NCI-H2196 treated with DMSO at 0.1 percent for 48 hours (cell line): Measurements from ENCODE around the gene PRMT1.

Experiments
- DNase-seq: peaks from one replicate; lab custom pipeline; 2025; ENCODE audit not compliant: unreplicated experiment; lab: John Stamatoyannopoulos, UW

The PRMT1 gene

DNA sequence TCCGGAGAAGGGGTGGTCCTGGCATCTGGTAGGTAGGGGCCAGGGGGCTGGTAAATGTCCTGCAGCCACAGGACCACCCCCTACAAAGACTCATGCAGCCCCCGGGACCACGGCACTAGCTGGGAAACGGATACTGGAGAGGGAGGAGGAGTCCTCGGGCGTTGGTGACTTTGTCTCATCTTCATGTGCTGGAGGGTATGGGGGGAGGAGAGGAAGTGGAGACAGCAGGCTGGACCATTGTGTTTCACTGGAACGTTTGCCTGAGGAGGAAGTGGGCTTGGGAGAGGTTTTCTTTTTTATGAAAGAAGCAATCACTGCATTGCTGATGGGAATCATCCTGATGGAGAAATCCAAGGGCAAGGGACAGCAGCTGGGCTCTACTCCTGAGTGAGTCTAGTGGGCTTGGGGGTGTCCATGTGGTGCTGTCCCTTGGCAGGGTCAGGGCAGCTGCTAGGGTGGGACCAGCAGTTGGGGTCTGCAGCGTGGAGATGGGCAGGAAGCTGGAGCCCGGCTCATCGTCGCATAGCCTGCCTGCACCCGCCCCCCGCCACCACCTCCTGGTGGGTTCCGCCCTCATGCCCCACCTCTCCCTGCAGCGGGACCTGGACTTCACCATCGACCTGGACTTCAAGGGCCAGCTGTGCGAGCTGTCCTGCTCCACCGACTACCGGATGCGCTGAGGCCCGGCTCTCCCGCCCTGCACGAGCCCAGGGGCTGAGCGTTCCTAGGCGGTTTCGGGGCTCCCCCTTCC lies 10.7 kb downstream of the PRMT1 start:
- DNase-seq, result no peak

DNA sequence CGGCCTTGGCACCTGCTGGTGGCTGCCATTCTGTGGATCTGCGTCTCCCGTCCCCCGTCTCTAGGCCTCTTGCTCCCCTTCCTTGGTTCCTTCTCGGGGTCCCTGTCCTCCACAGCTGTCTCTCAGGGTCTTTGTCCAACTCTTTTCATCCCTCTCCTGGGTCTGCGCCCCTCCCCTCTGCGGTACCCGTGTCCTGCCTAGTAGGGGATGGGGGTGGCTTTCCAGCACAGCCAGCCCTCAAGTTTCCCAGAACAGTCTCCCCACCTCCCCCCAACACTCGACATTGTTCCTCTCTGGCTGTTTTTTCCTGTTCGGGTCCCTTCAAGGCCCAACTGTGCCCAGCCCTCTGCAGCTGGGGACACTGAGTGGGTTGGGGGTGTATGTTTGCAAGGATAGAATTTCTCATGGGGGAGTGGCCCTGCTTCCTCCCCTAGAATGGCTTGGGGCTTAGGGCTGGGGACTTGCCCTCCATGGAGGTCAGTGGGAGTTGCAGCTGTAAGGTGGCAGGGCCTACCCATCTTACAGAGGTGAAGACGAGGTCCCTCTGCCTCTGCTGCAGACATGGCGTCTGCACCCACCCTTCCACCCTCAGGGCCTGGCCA lies 11.6 kb downstream of the PRMT1 start:
- DNase-seq, result no peak

DNA sequence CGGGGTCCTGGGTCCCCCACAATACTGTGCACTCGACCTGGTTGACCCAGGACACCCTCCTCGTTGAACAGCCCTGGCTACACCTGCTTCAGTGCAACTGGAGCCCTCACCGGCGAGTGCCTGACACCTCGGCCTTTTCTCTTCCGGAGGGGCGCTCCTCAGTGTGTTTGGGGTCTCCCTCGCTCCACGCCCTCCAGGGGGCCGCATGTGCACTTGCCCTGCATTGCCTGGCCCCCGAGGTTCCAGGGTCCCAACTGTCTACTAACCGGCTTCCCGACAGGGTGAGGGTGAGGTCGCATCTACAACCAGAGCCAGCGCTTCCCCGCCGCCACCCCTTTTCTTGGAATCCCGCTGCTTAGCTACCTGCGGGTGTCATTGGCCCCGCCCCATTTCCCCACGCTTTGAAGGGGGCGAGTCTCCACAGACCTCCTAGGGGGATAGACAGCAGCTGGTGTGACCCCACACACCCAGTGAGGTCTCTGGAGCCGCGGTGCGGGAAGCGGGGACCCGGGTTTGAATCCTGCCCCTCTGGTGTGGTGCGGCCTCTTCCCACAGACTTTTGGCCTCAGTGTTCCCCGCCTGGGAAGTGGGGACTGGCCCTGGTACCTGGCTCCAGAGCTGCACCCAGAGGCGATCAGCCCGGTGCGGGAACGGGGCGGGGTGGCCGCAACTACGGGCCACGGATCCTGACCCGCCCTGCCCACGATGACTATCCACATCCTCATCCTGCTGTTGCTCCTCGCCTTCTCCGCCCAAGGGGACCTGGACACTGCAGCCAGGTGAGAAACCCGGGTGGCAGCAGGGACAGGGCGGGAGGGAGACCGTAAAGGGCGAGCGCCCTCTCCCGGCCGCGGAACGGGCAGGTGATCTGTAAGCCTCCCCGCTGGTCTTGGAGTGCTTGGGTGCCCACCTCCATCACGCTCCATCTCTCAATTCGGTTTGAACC lies 12.3 kb downstream of the PRMT1 start, which contains the start of gene ADM5:
Gene ADM5 (plus strand): TSS at position 462 of the 946 bp plus-strand sequence. CDS start 244 bp downstream, at position 706.
- peak; percentile 66 for DNase-seq

DNA sequence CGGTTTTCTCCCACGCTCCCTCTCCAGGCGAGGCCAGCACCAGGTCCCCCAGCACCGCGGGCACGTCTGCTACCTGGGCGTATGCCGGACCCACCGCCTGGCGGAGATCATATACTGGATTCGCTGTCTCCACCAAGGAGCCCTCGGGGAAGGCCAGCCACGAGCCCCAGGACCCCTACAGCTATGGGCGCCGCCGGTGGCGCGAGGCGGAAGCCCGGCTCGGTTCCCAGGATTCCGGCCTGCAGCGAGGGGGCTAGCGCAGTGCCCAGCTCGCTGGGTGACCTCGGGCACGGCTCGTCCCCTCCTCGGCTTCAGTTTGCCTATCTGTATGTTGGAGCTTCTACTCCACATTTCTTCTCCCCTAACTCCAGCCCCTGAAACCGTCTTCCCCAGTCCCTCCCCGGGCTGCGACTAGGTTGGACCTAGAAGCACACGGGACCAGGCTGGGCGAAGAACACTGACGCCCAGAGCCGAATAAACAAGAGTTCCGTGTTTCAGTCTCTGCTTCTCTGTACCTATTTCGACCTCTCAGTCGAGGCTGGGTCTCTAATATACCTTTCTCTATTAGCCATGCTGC lies 13.1 kb downstream of the PRMT1 start:
- DNase-seq, result no peak

DNA sequence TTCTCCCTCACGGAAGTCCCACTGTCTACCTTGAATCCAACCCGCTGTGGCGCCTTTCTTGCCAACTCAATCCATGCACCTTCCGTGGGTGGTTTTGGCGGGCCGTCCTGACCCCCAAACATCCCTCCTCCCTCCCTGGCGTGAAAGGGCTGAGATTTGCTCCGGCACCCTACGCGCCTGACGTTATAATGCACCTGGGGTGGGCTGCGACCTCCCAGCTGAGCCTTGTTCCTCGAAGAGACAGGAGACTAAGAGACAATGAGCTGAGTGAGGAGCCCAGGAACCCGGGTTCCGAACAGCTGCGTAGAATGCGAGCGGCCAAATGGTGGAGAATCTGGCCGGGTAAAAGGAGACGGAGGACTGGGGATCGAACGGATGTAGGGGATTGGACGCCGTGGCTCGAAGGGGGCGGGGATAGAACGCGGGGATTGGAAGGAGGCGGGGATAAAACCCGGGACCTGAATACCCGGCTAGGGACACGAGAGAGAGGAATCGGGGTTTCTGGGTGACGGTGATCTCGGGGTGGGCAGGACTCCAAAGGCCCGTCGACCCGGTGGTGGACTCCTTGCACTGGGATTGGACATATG lies 13.7 kb downstream of the PRMT1 start, which contains the start of gene CPT1C:
Gene CPT1C (plus strand): TSS at position 461 of the 587 bp plus-strand sequence. CDS start 1,137 bp downstream, outside the sequence.
- peak; percentile 82 for DNase-seq

DNA sequence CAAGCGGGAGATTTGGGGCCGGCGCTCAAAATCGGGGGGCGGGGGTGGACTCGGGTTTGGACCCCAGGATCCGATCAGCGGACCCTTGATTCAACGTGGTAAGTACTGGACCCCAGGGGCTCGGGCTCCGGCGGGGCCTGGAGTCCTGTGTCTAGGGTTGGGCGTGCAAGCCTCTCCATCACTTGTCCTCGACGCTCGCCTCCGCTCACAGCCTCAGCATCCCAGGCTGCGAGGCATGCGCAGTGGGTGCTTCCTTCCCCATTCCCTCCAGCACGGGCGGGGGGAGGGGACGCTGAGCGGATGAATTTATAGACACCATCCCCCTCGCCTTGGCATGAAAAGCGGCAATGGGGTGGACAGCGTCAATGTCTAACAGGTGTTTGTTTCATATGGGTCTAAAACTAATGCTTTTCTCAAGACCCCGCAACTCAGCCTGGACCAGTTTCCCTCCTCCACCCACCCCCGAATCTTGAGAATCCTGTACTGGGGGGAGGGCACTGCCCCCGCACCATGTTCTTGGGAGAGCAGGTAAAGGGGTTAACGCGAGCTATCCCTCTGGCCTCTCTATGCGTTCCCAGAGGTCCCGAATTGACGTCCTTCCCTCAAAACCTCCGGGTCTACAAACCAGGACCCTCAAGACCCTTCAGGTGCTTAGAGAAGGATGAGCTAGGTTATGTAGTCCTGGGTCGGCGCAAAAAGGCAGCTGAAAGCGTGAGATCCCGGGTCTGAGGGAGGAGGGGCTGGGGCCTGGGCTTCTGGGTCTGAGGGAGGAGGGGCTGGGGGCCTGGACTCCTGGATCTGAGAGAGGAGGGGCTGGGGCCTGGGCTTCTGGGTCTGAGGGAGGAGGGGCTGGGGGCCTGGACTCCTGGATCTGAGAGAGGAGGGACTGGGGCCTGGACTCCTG lies 14.4 kb downstream of the PRMT1 start:
- DNase-seq, result peak; percentile 64

DNA sequence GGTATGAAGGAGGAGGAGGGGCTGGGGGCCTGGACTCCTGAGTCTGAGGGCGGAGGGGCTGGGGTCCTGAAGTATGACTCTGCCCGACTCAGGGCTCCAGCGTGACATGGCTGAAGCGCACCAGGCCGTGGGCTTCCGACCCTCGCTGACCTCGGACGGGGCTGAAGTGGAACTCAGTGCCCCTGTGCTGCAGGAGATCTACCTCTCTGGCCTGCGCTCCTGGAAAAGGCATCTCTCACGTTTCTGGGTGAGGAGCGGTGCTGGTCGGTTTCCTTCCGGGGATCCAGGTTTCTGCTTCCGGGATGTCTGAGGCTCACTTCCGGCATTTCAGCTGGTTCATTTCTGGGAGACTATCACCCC lies 15.1 kb downstream of the PRMT1 start:
- DNase-seq, result no peak

DNA sequence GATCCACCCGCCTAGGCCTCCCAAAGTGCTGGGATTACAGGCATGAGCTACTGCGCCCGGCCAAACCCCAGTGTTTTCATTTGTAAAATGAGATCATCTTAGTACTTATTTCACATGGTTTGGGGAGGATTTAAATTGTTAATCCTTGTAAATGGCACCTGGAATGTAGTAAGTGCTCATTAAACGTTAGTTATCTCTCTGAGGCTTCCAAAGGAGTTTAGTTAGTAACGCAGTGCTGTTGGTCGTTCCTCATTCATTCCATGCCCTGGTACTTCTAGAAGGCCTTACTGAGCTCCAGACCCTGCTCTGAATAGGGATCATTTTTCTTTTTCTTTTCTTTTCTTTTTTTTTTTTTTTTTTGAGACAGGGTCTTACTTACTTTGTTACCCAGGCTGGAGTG lies 19.0 kb downstream of the PRMT1 start:
- DNase-seq, result no peak

DNA sequence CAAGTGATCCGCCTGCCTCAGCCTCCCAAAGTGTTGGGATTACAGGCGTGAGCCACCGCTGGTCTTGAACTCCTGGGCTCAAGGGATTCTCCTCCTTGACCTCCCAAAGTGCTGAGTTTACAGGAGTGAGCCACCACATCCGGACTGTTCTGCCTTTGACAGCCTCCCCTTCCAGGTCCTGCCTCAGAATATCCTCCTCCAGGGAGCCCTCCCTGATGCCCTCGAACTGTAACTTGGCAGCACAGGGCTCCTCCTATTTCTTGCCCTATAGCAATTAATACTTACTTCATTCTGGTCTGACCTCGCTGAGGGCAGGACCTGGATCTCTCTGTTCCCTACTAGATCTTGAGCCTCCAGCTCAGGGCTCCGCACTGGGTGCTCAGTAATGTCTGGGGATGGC lies 19.8 kb downstream of the PRMT1 start:
- no peak for DNase-seq

DNA sequence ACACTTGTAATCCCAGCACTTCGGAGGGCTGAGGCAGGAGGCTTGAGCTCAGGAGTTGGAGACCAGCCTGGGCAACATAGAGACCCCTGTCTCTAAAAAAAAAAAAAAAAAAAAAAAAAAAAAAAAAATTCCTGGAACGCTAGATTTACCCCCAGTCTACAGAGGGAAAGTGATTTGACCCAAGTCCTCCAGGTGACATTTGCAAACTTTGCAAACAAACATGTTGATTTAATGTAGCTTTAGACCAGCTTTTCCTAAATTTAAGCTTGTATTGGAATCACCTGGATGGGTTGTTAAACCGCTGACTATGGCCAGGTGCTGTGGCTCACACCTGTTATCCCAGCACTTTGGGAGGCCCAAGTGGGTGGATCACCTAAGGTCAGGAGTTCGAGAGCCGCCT lies 22.3 kb downstream of the PRMT1 start:
- DNase-seq, result no peak

DNA sequence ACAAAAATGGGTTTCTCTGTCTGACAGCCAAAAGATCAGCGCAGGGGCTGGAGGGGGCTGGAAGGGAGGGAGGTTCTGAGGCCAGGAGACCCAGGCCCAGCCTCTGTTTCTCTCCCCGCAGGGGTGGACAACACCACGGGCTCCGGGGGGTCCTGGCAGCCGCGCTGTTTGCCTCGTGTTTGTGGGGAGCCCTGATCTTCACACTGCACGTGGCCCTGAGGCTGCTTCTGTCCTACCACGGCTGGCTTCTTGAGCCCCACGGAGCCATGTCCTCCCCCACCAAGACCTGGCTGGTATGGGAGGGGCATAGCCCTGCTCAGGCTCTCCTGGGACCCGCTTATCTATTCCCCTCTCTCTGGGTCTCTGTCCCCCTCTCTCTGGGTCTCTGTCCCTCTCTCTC lies 23.5 kb downstream of the PRMT1 start:
- no peak for DNase-seq

DNA sequence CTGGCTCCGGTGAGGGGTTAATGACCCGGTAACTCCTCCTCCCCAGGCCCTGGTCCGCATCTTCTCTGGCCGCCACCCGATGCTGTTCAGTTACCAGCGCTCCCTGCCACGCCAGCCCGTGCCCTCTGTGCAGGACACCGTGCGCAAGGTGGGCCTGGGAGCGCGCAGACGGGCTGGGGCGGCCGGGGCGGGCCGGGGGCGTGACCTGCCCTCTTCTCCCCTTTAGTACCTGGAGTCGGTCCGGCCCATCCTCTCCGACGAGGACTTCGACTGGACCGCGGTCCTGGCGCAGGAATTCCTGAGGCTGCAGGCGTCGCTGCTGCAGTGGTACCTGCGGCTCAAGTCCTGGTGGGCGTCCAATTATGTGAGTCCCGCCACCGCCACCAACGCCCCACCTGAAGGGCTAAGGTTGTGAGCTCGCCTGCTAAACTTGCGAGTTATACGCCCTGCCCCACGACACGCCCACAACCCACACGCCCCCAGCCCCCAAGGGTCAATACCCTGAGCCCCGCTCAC lies 24.3 kb downstream of the PRMT1 start:
- no peak for DNase-seq

DNA sequence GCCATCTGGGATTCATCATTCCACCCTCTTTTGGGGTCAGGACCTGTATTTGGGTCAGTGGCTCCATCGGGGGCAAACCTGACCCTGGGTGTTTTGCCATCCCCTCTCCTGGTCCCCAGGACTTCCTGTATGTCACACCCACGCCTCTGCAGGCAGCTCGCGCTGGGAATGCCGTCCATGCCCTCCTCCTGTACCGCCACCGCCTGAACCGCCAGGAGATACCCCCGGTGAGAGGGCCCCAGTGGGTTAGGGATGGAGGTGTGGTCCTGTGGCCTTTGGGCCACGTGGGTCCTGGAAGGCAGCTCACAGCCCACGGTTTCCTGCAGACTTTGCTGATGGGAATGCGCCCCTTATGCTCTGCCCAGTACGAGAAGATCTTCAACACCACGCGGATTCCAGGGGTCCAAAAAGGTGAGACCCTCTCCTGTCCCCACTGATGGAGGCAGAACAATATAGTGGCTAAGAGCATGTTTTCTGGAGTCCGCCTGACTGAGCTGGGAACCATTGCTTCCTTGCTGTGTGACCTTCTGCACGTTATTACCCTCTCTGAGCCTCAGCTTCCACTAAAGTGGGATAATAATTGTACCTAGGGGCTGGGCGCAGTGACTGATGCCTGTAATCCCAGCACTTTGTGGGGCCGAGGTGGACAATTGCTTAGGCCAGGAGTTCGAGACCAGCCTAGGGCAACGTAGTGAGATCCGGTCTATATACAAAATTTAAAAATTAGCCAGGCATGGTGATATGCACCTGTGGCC lies 28.0 kb downstream of the PRMT1 start:
- DNase-seq, result no peak

DNA sequence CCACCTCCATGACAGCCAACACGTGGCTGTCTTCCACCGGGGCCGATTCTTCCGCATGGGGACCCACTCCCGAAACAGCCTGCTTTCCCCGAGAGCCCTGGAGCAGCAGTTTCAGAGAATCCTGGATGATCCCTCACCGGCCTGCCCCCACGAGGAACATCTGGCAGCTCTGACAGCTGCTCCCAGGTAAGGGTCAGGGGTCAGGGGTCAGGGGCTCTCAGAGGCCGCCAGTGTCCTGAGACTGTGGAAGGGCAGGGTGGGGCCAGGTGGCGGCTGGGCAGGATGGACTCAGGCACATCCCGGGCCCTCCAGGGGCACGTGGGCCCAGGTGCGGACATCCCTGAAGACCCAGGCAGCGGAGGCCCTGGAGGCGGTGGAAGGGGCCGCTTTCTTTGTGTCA lies 28.8 kb downstream of the PRMT1 start:
- DNase-seq, result no peak

DNA sequence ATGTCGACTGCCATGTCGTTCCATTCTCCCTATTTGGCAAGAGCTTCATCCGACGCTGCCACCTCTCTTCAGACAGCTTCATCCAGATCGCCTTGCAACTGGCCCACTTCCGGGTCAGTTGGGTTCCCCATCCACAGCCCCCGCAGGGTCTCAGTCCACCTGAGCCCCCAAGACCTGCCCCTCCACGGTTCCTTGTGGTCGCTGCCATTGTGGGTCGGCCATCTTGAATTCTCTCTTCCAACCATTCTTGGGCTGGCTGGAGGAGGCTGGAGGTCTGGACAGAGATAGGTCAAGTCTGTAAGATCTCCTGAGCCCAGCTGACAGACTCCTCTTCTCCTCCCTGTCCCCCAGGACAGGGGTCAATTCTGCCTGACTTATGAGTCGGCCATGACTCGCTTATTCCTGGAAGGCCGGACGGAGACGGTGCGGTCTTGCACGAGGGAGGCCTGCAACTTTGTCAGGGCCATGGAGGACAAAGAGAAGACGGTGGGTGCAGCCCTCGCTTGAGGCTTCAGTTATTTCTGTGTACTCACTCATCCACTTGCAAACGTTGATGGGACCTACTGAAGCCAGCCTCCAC lies 33.4 kb downstream of the PRMT1 start:
- no peak for DNase-seq

DNA sequence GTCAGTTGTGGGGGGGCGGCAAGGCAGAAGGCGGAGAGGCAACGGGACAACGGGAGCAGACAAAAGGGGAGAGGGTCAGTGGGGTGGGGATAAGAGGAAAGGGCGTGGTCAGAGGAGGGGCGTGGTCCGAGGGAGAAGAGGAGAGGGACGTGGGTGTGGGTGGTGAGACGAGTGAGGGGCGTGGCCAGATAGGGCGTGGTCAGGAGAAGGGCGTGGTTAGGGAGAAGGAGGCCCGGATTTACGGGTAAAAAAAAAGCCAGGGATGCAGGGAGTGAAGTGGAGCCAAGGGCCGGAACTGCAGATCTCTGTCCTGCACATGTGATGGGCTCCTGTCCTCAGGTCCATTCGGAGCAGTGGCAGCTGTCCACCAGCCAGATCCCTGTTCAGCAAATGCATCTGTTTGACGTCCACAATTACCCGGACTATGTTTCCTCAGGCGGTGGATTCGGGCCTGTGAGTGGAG lies 35.4 kb downstream of the PRMT1 start:
- DNase-seq, result no peak

DNA sequence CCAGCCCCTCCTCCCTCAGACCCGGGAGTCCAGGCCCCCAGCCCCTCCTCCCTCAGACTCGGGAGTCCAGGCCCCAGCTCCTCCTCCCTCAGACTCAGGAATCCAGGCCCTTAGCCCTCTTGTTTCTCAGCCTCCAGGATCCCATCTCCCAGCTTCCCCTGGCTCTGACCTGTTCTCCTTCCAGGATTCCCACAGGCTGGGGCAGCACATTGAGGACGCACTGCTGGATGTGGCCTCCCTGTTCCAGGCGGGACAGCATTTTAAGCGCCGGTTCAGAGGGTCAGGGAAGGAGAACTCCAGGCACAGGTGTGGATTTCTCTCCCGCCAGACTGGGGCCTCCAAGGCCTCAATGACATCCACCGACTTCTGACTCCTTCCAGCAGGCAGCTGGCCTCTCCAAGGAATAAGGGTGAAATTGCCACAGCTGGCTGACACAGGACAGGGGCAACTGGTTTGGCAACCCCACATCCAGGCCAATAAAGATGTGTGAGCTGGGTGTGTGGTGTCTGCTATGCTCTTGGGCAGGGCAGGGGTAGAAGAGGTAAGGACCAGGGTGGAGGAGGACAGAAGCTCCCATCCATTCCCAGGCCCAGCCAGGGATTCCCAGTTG lies 36.3 kb downstream of the PRMT1 start:
- no peak for DNase-seq

DNA sequence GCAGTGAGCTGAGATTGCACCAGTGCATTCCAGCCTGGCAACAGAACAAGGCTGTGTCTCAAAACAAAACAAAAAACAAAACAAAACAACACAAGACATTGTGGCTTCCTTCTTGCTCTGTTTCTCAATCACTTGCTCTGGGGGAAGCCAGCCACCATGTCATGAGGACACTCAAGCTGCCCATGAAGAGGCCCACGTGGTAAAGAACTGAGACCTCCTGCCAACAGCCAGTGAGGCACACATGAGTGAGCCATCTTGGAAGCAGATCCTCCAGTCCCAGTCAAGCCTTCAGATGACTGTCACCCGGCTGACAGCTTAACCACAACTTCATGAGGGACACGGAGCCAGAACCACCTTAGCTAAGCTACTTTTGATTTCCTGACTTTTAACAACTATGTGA lies 39.1 kb downstream of the PRMT1 start:
- DNase-seq, result no peak
